Activated CD4-positive, alpha-beta T cell treated with anti-CD3 and anti-CD28 coated beads, Interleukin-2, Interleukin-6, amounts not matched to agents 100 ng/mL and 50 ng/mL, durations not matched to agents 16 hours and 8 hours (primary cell): ENCODE measurements around the gene SUCLG2.

Experiments
- DNase-seq: peaks from one replicate; pipeline ENCODE4 v3.0.0-alpha.2; 2020

Gene SUCLG2

DNA sequence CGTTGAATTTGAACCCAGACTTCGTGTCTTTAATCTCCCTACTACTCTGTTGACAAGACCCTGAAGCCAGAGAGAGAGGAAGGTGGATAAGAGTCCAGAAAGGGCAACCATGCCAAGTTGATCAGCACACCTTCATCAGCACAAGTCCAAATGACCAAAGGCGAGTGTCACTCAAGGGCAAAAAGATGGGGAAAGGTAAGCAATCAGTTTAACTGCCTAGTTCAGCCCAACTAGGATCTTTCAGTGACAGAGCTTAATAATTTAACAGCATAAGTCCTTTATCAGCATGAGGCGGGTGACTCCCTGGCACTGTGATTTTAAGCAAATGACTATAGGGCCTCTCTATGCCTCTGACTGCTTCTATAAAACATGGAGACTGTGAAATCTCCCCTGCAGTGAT, 6.2 kb downstream of the SUCLG2 start:
- DNase-seq, result no peak

GRCh38 chr3:67647390-67647878, 7.0 kb downstream of the SUCLG2 start:
- DNase-seq, result no peak

DNA sequence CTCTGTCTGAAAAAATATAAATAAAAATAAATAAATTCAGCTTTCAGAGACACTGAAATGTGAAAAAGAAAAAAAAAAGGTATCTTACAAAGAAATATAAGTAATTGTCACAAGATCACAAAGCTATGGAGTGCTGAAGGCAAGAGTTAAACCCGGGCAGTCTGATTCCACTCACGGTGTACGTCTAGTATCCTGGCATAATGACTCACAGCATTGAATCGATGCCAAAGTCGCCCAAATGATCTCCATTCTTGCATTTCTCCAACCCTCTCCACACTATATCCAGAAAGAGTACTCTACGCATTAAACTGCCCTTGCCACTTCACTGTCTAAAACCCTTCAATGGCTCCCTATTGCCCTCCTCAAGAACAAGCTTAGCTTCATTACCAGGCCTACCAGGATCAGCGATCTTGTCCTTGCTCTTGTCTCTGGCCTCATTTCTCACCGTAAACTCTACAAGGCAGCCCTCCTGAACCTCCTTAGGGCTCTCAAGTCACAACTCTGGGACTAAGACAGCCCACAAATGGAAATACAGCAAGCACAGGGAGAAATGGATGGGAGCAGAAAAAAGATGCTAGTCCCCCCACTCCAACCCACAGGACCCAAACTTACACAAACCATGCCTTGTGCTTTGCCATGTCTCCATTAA, 7.7 kb downstream of the SUCLG2 start:
- no peak for DNase-seq

GRCh38 chr3:67644827-67645226, 9.6 kb downstream of the SUCLG2 start:
- no peak for DNase-seq

DNA sequence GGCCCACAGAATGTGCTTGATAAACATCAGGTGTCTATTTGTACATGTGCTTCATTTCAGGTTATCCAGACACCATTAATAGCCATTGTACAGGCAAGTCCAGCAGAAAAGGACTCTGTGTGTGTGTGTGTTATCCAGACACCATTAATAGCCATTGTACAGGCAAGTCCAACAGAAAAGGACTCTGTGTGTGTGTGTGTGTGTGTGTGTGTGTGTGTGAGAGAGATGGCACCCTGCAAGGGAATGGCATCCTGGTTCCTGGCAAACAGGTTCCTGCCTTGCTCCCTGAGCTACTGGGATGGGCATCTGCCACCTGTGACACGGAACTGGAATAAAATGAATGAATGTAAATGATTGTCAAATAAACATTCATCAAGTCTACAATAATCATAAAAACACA, 11.7 kb downstream of the SUCLG2 start:
- DNase-seq, result no peak

DNA sequence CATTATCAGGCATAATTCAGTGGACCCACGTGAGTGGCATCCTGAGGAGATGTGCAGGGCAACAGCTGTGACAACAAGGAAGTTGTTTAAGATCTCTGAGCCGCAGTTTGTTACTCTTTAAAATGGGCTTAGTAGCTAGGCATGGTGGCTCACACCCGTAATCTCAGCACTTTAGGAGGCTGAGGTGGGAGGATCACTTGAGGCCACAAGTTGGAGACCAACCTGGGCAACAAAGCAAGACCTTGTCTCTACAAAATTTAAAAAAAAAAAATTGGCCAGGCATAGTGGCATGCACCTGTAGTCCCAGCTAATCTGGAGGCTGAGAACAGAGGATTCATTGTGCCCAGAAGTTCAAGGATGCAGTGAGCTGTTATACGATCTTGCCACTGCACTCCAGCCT, 12.2 kb downstream of the SUCLG2 start:
- DNase-seq, result no peak

DNA sequence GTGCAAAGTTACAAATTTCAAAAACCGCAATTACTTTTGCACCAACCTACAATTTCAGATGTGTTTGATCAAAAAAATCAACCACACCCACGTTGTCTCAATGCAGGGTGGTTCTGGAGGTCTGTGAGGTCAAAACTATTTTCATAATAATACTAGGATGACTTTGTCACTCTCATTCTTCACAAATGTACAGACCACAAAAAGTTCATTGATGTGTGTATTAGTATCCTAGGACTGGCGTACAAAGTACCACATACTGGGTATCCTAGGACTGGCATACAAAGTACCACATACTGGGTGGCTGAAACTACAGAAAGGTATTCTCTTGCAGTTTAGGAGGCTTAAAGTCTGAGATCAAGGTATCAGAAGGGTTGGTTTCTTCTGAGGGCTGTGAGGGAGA, 13.0 kb downstream of the SUCLG2 start:
- DNase-seq, result no peak

- no peak for DNase-seq
Observed at GRCh38 chr3:67640023-67640660, 14.3 kb downstream of the SUCLG2 start.

DNA sequence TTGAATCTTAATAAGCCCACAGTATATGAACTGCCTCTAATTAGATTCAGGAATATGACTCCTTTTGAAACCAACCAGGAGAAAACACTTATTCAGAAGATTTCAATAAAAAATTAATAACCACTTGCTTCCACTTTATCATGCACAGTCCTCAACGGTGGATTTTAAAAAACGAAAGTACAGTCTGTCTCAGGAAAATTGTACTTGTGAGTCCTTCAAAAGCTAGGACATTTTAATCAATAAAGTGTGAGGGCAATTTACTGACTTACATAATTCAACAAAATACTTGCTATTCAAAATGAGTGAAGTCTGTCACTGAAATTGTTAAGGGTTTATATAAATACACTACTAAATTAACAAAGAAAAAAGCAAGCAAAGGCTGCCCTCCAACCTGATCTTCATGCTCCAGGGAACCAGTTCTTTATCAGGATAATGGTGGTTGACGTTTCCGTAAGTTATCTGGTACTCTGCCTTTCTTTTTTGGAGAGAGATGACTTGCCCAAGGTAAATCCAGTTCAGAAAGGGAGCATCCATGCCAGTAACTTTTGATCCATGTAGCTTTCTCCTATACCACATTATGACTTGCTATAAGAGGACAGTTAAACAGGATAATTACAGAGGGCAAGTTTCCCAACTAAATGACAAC, 17.0 kb downstream of the SUCLG2 start:
- DNase-seq, result no peak

DNA sequence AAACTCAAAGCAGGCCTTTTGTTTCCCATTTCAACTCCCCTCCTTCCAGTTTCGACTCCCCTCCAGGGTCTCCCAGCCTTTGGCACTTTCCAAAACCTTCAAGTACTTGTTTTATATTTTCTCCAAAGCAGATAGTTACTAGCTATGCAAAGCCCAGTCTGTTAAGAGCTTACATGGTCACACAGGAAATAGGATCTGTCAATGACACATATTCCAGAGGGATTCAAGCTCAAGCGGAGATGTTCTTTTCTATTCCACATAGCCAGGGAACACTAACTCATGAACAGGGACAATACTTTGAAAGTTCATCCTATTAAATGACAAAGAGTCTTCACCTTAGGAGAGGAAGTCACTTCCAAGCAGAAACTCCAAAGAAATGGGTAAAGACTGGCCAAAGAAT, 18.6 kb downstream of the SUCLG2 start:
- no peak for DNase-seq

- peak; percentile 31 for DNase-seq
Observed at GRCh38 chr3:67635257-67635656, 19.2 kb downstream of the SUCLG2 start.

DNA sequence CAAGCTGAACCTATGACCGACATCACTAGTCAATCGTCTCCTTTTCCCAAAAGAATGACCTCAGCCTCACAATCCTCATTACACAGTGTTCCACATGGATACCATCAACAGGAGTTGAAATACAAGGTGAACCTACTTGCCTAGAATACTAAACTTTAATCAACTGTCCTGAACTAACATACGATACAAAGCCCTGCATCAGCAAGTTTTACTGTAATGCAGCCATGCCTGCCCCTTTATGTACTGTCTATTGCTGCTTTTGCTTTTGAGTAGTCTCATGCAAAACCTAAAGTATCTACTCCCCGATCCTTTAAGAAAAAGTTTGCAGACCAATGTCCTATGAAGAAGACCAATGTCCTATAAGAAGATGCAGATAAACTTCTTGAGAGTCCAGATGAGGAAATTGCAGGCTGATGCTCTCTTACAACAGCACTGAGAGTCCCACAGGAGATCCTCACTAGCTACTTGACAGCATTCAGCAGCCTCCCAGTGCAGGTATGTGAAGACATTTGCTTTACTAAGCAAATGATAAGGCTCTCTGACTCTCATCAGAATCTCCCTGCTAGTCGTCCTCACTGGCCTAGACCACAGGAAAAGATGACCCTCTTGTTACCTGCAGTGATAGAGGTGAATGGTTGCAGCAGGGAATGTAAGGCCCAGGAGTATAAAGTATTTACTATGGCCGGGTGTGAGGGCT, 23.6 kb downstream of the SUCLG2 start:
- DNase-seq, result no peak

GRCh38 chr3:67624687-67625086, 29.7 kb downstream of the SUCLG2 start:
- no peak for DNase-seq

GRCh38 chr3:67624078-67624477, 30.3 kb downstream of the SUCLG2 start:
- no peak for DNase-seq

GRCh38 chr3:67622652-67623051, 31.8 kb downstream of the SUCLG2 start:
- DNase-seq, result no peak

DNA sequence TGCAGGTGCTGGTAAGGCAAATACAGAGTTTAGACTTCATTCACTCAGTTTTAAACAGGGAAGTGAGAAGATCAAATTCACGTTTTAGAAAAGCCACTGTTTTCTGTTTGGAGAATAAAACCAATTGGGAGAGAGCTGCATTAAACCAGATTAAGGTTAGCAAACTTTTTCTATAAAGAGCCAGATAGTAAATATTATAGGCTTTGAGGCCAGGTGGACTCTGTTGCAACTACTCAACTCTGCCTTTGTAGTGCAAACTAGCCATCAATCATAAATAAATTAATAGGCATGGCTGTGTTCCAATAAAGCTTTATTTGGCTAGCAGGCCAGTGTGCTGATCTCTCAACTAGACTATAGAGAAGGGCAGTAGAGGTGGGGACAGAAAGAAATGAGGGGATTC, 33.5 kb downstream of the SUCLG2 start:
- DNase-seq, result no peak

DNA sequence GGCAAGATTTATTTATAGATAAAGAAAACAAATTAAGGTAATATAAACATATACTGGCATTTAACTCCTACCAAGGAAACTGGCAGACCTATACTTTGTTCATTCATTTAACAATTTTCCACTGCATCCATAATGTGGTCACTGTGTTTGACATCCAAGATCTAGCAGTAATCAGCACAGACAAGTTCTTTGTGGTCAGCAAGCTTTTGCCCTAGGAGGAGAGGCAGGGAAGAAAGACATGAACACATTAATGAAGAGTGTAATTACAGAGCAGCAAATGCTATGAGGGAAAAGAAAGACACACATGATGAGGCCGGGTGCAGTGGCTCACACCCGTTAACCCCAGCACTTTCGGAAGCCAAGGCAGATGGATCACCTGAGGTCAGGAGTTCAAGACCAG, 34.4 kb downstream of the SUCLG2 start:
- no peak for DNase-seq

DNA sequence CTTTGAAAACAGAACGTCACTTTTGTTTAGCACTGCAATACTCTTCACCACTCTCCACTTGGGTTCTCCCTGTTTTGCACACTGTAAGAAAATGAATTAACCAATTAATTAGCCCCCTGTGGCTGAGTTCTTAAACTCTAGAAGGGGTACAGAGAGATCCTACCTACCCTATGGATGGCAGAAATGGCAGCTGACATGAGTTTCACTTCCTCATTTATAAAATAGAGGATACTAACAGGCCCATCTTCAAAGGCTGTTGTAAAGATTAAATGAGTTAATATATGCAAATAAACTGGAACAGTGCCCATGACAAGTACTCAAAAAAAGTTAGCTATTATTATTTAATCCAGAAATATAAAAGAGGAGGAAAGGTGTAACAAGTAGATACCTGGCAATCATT, 36.9 kb downstream of the SUCLG2 start:
- no peak for DNase-seq

DNA sequence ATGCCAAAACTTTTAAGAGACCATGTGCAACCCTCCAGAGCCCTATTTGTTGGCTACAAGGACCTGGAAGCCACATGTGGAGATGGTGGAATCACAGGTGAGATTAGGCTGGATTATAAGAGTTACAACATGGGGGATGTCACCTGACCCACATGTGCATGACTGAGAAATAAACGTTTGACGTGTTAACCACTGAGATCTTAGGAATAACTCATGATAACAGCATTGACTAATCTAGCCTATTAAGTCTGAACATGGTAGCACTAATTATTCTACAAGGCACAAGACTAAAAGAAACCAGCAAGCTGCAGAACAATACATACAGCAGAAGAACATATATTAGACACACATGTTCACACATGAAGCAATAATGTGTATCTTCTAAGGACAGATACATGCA, 38.4 kb downstream of the SUCLG2 start:
- DNase-seq, result no peak

DNA sequence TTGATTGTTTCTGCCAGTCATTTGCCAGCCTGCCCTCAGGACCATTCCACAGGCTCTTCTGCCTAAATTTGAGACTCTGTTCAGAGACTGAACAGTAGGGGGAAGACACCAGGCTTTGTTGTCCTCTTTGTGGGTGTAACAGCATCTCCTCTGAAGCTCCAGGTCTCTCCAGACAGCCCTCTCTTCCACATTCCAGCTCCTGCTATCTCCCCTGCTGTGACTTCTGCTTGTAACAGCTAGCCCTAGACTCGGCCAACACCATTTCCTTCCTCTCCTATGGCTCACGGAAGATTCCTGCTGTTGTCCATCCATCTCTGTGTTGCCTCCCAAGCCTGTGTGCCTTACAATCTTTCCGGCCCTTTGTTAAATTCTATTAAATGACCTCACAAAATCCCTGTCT, 40.2 kb downstream of the SUCLG2 start:
- DNase-seq, result no peak

DNA sequence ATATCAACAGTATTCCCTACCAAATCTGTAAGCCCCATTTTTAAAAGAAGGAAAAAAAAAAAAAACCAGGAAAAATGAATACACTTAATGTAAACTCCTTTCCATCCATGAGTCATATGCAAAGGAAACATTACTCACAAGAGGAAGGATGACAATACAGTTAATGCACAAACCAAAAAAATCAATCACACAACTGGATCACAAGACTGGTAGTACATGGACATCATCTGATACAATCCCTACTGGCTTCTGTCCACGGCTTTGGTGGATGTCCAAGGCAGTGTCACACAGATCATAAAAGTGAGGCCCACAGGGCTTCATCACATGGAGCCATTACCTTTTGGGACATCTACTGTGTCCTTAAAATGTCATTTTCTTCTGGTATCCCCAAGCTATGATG, 44.0 kb downstream of the SUCLG2 start:
- DNase-seq, result no peak

DNA sequence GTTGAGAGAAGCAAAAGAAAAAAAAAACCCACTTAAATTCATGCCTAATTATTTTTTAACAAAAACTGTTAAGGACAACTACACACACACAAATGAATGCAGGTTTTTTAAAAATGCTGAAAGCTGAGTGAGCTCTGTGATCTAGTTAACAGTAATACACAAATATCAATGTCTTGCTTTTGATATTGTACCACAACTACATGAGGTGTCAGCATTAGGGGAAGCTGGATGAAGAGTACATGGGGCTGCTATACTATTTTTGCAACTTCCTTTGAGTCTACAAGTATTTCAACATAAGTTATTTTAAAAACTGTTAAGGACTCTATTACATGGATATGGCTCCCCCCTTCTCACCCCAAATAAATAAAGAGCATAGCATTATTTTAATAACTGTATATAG, 44.7 kb downstream of the SUCLG2 start:
- DNase-seq, result no peak

DNA sequence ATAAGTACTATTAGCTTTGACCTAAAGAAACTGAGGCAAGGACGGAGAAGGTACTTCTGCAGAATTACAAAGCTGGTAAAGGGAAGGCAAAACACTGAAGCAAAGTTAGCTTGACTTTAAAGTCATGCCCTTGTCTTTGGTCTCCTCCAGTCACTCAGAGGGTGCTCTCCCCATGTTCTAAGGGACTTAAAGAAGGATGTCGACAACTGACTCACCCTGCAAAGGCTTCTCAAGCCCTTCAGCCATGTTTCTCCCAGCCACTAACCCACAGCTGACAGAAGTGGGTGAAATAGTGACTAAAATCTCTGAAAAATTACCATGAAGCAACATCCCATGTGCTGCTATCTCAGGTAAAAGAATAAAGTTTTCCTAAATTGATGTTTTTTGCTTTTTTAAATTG, 46.4 kb downstream of the SUCLG2 start:
- no peak for DNase-seq

- DNase-seq, result no peak
Observed at GRCh38 chr3:67605377-67605776, 49.0 kb downstream of the SUCLG2 start.
